Motor neuron (in vitro differentiated cells): Measurements from ENCODE around the gene IGSF9B. TPM values are rescaled to one million over a fixed set of nuclear protein-coding genes. Genes with fewer than 3 reads are reported as not detected.
A peak's percentile ranks its signal among the peaks of the same experiment; 100 is the strongest.

Experiments used
- ATAC-seq, 8 experiments: fragments of 200-7000 bp; cut with Tn5 transposase; replicated peaks in 6 of 8; 2 replicates each; pipeline ENCODE4 v1.8.0; 2021; ENCODE audit warnings: mild to moderate bottlenecking in 8 of 8, moderate library complexity in 8 of 8
- H3K27ac ChIP-seq, 2 donors: fragments of 250-450 bp; sonication (Bioruptor Pico); 2 replicates each; pipeline ENCODE4 v1.9.0; 2021; ENCODE audit warnings: antibody characterized with exemption in 2 of 2, mild to moderate bottlenecking in 2 of 2, moderate library complexity in 1 of 2
- H3K4me1 ChIP-seq, 2 donors: fragments of 250-450 bp; sonication (Bioruptor Pico); replicated peaks in 1 of 2; 2 replicates each; pipeline ENCODE4 v1.6.1; 2021; ENCODE audit warnings: antibody characterized with exemption in 2 of 2, mild to moderate bottlenecking in 2 of 2, moderate library complexity in 1 of 2
- H3K4me3 ChIP-seq, 5 donors: fragments of 250-450 bp; sonication (Bioruptor Pico); 2 replicates each; pipeline ENCODE4 v1.9.0; 2021; ENCODE audit warnings: antibody characterized with exemption in 5 of 5, mild to moderate bottlenecking in 5 of 5, moderate library complexity in 4 of 5
- WGBS, 10 experiments: fragments of 450-650 bp; shearing (Covaris generic); methylation state at CpG; one replicate each; pipeline ENCODE4 v1.0.0; 2022; 5-methylcytosine and 5-hydroxymethylcytosine counted together
- in situ Hi-C, 9 experiments: fragments of 400-800 bp; cut with MboI; loops; one replicate each; pipeline ENCODE4 v1.15.0; 2021; ENCODE audit warnings: low sequenced_read_pairs in 9 of 9, low pct_unique_long_range_greater_than_20kb in 2 of 9; ENCODE audit not compliant: unreplicated experiment in 9 of 9
- total RNA-seq, 8 experiments: library from RNA; unstranded; fragments of 300-600 nt; gene quantifications; 2 replicates each; pipeline versions ENCODE4 v1.2.3 to v1.2.4, GENCODE V29; 2022

The IGSF9B gene
- total RNA-seq, 8 experiments from 2014 or later, result 1.3 to 32.1 (median 9.8) TPM

DNA sequence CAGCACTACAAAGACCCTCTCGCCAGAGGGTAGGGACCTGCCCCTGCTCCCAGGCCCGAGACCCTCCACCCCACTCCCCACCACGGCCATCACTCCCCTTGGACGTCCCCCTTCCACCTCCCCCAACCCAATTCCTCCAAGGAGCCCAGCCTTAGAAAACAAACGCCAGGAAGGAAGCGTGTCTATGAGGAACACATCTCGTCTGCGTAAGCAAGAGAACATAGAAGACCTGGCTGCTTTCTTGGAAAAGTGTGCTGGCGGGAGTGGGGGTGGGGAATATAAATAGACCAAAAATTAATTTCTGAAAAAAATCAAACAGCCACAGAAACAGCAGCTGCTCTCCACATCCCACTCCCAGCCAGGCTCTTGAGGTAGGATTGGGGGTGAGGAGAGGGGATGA lies 23.9 kb upstream of the IGSF9B start:
- in situ Hi-C loops, result no loop called here
- no peak overlapping the region for H3K4me3 ChIP-seq
- H3K27ac ChIP-seq, result no peak overlapping the region
- peaks cover 29 to 35% of the 10 kb centered on the region in 2 donors for H3K4me1 ChIP-seq
- WGBS, 10 experiments, result 0 to 100% (median 80%) methylated on average over 1 to 7 of the region's 9 CpGs; no CpG with 5 or more reads in 3 of the 10 experiments
- peak in 2 of 8 experiments; percentile 22 to 39 for ATAC-seq

DNA sequence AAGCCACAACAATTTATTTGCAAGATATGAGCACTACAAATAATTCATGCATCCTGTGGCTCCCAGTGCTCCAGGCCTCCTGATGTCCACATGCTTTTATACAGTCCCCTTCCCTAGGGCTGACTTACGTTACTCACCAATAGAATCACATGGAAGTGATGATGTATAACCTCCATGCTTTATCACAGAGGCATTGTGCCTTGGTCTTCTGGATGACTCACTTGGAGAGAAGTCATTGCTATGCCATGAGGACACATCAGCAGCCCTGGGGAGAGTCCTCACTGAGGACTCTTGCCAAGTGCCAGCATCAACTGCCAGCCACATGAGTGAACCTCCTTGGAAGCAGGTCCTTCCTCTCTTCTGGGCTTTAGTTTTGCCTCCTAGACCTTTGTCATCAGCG lies 22.0 kb upstream of the IGSF9B start:
- in situ Hi-C loops, result no loop called here
- ATAC-seq, result peak in 7 of 8 experiments; percentile 46 to 90 (median 66)

DNA sequence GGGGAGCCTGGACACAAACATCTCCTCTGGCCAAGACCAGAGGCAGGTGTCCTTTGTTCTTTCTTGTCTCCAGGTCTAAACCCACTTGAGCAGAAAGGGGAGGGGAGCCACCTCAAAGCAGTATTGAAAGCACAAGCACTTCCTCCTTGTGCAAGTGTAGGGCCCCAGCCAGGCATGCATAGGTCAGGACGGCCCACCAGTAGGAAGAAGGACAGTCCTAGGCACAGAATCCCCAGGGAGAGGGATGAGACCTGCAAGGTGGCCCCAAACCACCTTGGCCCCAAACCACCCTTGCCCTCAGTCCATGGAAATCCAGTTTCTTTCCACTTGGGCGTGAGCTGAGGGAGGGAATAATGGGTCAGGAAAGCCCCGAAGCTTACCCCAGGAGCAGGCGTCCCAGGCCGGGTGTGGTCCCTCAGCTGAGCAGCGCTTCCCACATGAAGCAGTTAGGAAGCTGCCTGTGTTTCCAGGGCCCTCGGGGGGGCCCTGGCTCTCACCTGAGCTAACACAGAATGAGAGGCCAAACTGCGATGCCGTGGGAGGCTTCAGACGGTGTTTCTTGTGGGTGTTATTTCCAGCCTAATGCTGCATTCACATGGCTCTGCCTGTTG lies 20.4 kb upstream of the IGSF9B start:
- H3K27ac ChIP-seq, result no peak overlapping the region
- peaks cover 12 to 13% of the 10 kb centered on the region in 2 donors for H3K4me1 ChIP-seq
- 40 to 84% (median 59%) methylated on average over 1 to 6 of the region's 10 CpGs; no CpG with 5 or more reads in 6 of the 10 experiments for WGBS, 10 experiments
- peak in 1 of 8 experiments; percentile 63 for ATAC-seq
- in situ Hi-C loops, result no loop called here
- no peak overlapping the region for H3K4me3 ChIP-seq

More for the DNA sequence above, 22.0 kb upstream of the IGSF9B start:
- 20 to 88% (median 80%) methylated on average over 1 to 2 of the region's 2 CpGs; no CpG with 5 or more reads in 7 of the 10 experiments for WGBS, 10 experiments
- Histone ChIP-seq H3K27ac (no peak overlapping the region), H3K4me3 (no peak overlapping the region), H3K4me1 (peaks cover 18 to 23% of the 10 kb centered on the region in 2 donors)

DNA sequence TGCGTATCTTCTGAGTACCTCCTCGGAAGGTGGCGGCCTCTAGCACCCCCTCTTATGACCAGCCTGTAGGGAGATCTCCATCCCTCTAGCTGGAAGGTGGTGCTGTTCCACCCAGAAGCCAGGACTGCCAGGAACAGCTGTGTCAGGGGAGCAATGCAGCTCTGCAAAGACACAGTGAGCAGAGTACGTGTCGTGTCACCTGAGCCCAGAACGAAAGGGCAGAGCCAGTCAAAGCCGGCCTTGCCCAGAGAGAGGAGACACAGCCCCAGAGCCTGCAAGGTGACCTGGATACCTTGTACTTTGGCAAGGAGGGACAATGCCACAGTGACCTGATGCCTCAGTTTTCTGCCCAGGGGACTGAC lies 18.7 kb upstream of the IGSF9B start:
- WGBS, 10 experiments, result 58 to 100% (median 83%) methylated on average over 1 to 5 of the region's 7 CpGs; no CpG with 5 or more reads in 5 of the 10 experiments
- peaks cover 1 to 2% of the 10 kb centered on the region in 2 donors for H3K4me1 ChIP-seq
- in situ Hi-C loops, result no loop called here
- H3K27ac ChIP-seq, result no peak overlapping the region
- no peak overlapping the region for H3K4me3 ChIP-seq
- peak in 4 of 8 experiments; percentile 19 to 64 (median 51) for ATAC-seq

DNA sequence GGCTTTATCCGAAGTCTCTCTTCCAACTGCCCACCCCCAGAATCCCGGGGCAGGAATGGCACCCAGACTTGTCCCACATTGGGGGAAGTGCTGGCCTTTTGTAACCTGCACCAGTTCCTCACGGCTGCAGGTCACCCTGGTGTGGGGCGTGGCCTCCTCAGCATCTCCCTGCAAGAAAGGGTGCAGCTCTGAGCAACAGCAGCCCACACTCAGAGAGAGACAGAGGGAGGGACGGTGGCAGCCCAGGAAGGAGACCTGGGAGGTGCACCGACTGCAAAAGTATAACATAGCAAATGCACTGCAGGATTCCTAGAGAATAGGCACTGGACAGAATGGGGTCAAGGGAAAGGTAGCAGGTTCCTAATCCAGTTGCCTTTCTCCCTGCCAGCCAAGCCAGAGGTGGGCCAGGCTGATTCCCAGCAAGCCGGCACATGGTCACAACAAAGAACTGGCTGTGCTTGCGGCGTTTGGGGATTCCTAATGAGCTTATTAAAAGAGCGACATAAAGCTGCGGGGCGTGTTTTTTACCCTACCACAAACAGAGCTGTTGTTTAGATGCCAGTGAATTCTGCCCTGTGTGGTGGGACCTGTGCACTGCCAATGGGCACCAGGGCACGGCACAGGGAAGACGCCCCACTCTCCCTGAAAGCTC lies 18.2 kb upstream of the IGSF9B start:
- in situ Hi-C loops, result no loop called here
- Histone ChIP-seq H3K4me3 (no peak overlapping the region), H3K27ac (no peak overlapping the region), H3K4me1 (peaks cover 1 to 6% of the 10 kb centered on the region in 2 donors)
- WGBS, 10 experiments, result 29 to 100% (median 71%) methylated on average over 1 to 9 of the region's 14 CpGs; no CpG with 5 or more reads in 3 of the 10 experiments
- no peak for ATAC-seq

DNA sequence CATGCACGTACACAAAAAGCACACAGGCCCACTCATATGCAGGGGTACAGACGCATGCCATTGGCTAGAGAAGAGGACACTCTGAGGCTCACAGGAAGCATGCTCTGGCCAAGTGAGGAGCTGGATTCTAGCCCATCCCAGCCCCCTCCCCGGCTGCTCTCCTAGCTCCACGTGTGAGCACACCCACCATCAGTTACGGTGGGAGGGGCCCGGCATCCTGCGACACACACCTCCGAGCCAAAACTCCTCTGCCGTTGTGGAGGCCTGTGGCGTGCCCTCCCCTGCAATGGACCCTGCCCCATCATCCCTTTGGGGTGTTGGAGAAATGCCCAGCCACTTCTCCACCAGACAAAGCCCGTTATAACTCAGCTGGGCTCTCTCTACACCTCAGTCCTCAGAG lies 15.1 kb upstream of the IGSF9B start:
- WGBS, 10 experiments, result 49 to 100% (median 77%) methylated on average over 1 to 5 of the region's 11 CpGs; no CpG with 5 or more reads in 5 of the 10 experiments
- H3K4me1 ChIP-seq, result peaks cover 25 to 35% of the 10 kb centered on the region in 2 donors
- ATAC-seq, result no peak
- no peak overlapping the region for H3K27ac ChIP-seq
- in situ Hi-C loops, result no loop called here
- no peak overlapping the region for H3K4me3 ChIP-seq

DNA sequence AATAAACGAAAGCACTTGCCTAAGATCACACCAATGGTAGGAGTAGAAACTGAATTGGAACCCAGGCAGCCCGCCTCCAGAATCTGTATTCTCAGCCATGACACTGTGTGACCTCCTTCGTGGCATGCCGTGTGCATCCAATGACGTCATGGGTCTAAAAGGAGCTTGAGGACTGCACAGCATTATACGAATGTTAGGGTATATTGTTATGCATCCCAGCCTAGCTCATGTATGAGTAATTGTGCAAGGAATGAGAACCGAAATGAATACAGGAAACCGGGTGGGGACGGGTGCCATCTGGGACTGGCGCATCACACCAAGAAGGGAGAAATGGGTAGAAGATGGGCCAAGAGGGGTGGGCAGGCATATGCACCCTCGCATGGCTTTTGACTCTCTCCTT lies 12.3 kb upstream of the IGSF9B start:
- peak in 2 of 8 experiments; percentile 68 to 70 for ATAC-seq
- Histone ChIP-seq H3K4me1 (peaks cover 51 to 58% of the 10 kb centered on the region in 2 donors), H3K4me3 (no peak overlapping the region), H3K27ac (no peak overlapping the region)
- 30 to 100% (median 81%) methylated on average over 2 to 11 of the region's 11 CpGs; no CpG with 5 or more reads in 1 of the 10 experiments for WGBS, 10 experiments
- in situ Hi-C loops, result no loop called here

DNA sequence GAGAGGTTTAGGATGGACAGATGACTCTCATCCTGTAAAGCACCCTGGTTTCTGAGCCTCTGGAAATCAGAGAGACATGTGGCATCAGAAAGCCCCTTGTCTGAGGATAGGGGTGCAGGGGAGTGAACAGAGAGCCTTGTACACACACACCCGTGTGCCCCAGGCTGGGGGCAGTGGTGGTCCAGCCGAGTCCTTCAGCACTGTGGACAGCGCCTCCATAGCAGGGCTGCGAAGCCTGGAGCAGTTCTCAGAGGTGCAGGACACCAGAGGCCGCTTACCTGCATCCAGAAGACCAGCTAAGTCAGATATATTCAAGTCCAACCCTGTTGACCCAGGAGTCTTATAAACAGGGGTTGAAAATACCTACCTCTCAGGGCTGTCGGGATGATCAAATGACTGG lies 11.5 kb upstream of the IGSF9B start:
- Histone ChIP-seq H3K27ac (peak overlapping the region in 1 of 2 donors; percentile 48), H3K4me3 (no peak overlapping the region), H3K4me1 (peaks cover 51 to 58% of the 10 kb centered on the region in 2 donors)
- in situ Hi-C loops, result no loop called here
- ATAC-seq, result peak in 2 of 8 experiments; percentile 7 to 51
- 28 to 80% (median 60%) methylated on average over 1 to 3 of the region's 6 CpGs; no CpG with 5 or more reads in 5 of the 10 experiments for WGBS, 10 experiments

DNA sequence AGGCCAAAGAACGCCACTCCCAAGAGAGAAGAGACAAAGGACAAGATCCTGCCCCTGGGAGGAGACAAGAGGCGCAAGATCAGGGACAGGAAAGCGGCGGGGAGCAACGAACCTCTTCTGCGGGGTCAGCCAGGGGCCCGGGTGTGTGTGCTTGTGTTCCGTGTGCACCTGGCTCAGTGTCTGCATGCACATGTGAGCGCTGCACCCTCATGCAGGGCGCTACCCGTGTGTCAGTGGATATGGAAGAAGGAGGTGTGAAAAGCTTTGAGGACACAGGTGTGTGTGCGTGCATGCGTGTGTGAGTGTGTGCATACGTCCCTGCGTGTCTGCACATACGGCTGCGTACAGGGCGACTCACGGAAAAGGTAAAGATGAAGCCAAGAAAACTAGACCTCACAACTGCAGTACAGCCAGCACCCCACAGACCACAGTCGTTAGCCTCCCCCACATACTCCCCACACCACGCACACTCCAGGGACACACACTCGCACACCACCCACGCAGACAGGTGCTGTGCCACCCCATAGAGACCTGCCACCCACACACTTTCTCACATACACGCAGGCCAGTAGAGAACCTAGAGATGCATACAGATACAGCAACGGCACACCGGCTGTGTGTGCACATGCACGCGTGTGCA lies 11.0 kb upstream of the IGSF9B start:
- 20 to 100% (median 80%) methylated on average over 1 to 8 of the region's 28 CpGs; no CpG with 5 or more reads in 3 of the 10 experiments for WGBS, 10 experiments
- ATAC-seq, result no peak
- in situ Hi-C loops, result no loop called here
- no peak overlapping the region for H3K4me3 ChIP-seq
- H3K27ac ChIP-seq, result peak overlapping the region; percentile 73 to 80
- peaks cover 51 to 58% of the 10 kb centered on the region in 2 donors for H3K4me1 ChIP-seq

DNA sequence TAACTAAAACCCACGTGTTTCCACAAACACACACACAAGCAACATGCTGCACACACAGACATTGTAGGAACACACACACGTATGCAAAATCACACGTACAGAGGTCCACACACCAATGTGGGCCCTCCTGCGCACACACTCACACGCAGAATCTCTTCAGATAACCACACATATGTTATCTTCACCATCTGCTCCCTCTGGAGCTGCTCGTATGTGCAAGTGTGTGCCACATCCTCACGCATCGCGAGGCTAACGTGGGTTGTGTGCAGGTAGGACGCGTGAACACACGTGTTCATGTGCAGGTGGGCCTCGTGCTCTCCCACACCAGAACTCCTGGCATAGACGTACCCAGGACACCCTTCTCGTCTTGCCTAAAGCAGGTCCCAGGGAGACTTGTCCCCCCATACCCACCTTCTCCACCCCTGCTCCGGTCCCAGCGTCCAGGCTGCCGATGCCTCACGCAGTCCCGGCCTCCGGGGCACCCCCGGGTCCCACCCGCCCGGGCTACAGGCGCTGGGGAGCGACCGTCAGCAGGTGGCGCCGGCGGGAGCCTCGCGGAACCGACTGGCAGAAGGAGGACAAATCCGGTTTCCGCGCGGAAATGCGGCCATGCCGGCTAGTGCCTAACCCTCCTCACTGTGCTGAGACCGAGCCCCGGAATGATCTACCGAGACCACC lies 10.3 kb upstream of the IGSF9B start:
- H3K4me1 ChIP-seq, result peaks cover 51 to 58% of the 10 kb centered on the region in 2 donors
- no peak overlapping the region for H3K4me3 ChIP-seq
- peak in 5 of 8 experiments; percentile 12 to 82 (median 19) for ATAC-seq
- in situ Hi-C loops, result no loop called here
- 10 to 100% (median 60%) methylated on average over 1 to 14 of the region's 43 CpGs; no CpG with 5 or more reads in 3 of the 10 experiments for WGBS, 10 experiments
- peak overlapping the region; percentile 73 to 80 for H3K27ac ChIP-seq

DNA sequence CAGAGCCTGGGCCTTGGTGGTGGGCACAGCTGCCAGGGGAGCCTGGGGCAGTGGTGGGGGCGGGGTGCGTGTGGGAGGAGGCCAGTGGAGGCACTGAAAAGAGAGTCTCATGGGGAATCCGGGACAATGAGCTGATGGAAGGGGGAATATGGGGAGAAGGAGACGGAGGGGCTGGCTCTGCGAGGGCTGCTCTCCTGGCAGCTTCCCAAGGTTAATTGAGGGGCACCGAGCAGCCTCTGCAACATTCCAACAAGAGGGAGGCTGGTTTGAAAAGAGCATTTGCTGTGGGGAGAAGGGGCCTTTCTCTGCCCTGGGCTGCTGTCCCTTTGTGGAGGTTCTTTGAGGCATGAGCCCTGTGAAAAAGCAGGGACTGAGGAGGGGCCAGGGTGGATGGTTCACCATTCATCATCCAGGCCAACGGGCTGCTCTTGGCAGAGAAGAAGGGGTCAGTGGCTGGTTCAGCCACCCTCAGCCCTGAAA lies 9.4 kb upstream of the IGSF9B start:
- peak overlapping the region; percentile 73 to 80 for H3K27ac ChIP-seq
- peaks cover 51 to 58% of the 10 kb centered on the region in 2 donors for H3K4me1 ChIP-seq
- 0 to 28% (median 11%) methylated on average over 1 to 5 of the region's 7 CpGs; no CpG with 5 or more reads in 6 of the 10 experiments for WGBS, 10 experiments
- H3K4me3 ChIP-seq, result no peak overlapping the region
- peak in 5 of 8 experiments; percentile 67 to 79 (median 71) for ATAC-seq
- in situ Hi-C loops, result no loop called here

DNA sequence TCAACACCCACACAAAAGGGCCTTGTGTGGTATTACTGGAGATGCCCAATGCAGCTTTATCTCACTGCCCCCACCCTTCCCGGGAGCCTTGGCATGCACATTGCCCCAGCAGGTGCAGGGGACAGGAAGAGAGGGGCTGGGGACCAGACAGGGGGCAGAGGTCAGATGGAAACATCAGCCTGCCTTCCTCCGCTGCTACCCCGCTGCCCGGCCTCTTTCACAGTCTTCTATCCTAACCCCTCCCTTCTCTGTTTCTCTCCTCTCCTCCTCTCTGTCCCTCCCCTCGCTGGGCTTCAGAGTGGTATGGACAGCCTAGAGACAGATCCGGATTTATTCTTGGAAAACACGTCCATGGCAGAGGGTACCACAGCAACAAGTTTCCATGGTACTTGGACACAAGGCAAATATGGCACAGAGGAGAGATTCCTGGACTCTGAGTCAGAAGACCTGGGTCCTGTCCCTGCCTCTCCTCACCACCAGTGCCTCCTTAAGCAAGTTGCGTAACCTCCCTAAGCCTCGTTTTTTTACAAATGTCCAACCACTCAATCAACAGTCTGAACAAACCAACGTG lies 8.3 kb upstream of the IGSF9B start:
- in situ Hi-C loops, result no loop called here
- H3K4me3 ChIP-seq, result no peak overlapping the region
- ATAC-seq, result peak in 7 of 8 experiments; percentile 19 to 75 (median 60)
- peak overlapping the region; percentile 73 to 80 for H3K27ac ChIP-seq
- 17 to 93% (median 60%) methylated on average over 1 to 3 of the region's 10 CpGs; no CpG with 5 or more reads in 4 of the 10 experiments for WGBS, 10 experiments
- H3K4me1 ChIP-seq, result peaks cover 51 to 55% of the 10 kb centered on the region in 2 donors
